ENCODE data around the gene FAM89B.

FAM89B gene

DNA sequence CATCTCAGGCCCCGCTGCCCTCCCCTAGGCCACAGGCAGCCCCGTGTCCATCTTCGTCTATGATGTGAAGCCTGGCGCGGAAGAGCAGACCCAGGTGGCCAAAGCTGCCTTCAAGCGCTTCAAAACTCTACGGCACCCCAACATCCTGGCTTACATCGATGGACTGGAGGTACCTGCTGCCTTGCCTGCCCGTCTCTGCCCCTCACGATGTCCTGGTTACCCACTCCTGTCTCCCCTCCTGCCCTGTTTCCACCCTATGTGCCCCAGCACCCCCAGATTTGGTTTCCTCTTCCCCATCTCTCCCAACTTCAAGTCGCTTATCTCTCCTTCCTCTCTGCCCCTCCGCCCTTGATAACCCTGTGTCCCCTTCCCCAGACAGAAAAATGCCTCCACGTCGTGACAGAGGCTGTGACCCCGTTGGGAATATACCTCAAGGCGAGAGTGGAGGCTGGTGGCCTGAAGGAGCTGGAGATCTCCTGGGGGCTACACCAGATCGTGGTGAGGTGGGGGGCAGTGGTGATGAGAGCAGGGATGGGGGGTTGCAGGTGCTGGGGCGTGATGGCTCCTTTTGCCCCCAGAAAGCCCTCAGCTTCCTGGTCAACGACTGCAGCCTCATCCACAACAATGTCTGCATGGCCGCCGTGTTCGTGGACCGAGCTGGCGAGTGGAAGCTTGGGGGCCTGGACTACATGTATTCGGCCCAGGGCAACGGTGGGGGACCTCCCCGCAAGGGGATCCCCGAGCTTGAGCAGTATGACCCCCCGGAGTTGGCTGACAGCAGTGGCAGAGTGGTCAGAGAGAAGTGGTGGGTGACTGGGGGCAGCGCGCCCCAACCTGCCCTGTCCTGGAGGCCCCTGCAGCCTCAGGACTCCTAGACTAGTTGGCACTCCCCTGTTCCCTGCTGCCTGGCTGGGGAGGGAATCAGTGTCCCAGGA lies 46.5 kb upstream of the FAM89B start:
- TF ChIP-seq, protein P1, sequence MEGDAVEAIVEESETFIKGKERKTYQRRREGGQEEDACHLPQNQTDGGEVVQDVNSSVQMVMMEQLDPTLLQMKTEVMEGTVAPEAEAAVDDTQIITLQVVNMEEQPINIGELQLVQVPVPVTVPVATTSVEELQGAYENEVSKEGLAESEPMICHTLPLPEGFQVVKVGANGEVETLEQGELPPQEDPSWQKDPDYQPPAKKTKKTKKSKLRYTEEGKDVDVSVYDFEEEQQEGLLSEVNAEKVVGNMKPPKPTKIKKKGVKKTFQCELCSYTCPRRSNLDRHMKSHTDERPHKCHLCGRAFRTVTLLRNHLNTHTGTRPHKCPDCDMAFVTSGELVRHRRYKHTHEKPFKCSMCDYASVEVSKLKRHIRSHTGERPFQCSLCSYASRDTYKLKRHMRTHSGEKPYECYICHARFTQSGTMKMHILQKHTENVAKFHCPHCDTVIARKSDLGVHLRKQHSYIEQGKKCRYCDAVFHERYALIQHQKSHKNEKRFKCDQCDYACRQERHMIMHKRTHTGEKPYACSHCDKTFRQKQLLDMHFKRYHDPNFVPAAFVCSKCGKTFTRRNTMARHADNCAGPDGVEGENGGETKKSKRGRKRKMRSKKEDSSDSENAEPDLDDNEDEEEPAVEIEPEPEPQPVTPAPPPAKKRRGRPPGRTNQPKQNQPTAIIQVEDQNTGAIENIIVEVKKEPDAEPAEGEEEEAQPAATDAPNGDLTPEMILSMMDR (IDR thresholded peaks at IDR 0.05), result no peak
- Histone ChIP-seq H3K79me2 (peaks cover 3% of the 10 kb centered on the region), H3K4me2 (ENCODE audit: low read length) (peak overlapping the region; percentile 77), H3K27ac (peak overlapping the region; percentile 72), H2AFZ (peak overlapping the region; percentile 70), H3K4me3 (ENCODE audit: low read depth, low read length) (peak overlapping the region; percentile 79), H3K9ac (peak overlapping the region; percentile 84), H3K27me3 (ENCODE audit: control insufficient read depth, insufficient read depth, low read length) (no peaks in the 10 kb centered on the region), H3K9me3 (ENCODE audit: control insufficient read depth, low read length) (no peaks in the 10 kb centered on the region), H3K36me3 (ENCODE audit: control insufficient read depth, insufficient read depth, low read length) (no peaks in the 10 kb centered on the region), H3K4me1 (peaks cover 23% of the 10 kb centered on the region)

- no peaks in the 10 kb centered on the region for H3K9me3 ChIP-seq (ENCODE audit: control insufficient read depth, low read length)
- H3K4me1 ChIP-seq, result peaks cover 20% of the 10 kb centered on the region
- no peak overlapping the region for H3K4me3 ChIP-seq (ENCODE audit: low read depth, low read length)
- no peak overlapping the region for H3K27ac ChIP-seq
- H3K79me2 ChIP-seq, result peaks cover 3% of the 10 kb centered on the region
- no peak overlapping the region for H3K4me2 ChIP-seq (ENCODE audit: low read length)
- no peaks in the 10 kb centered on the region for H3K36me3 ChIP-seq (ENCODE audit: control insufficient read depth, insufficient read depth, low read length)
- no peaks in the 10 kb centered on the region for H3K27me3 ChIP-seq (ENCODE audit: control insufficient read depth, insufficient read depth, low read length)
- H2AFZ ChIP-seq, result no peak overlapping the region
- TF ChIP-seq, protein P1 (IDR thresholded peaks at IDR 0.05), result no peak
- H3K9ac ChIP-seq, result no peak overlapping the region
Observed at GRCh38 chr11:65526744-65527143, 45.6 kb upstream of the FAM89B start.

DNA sequence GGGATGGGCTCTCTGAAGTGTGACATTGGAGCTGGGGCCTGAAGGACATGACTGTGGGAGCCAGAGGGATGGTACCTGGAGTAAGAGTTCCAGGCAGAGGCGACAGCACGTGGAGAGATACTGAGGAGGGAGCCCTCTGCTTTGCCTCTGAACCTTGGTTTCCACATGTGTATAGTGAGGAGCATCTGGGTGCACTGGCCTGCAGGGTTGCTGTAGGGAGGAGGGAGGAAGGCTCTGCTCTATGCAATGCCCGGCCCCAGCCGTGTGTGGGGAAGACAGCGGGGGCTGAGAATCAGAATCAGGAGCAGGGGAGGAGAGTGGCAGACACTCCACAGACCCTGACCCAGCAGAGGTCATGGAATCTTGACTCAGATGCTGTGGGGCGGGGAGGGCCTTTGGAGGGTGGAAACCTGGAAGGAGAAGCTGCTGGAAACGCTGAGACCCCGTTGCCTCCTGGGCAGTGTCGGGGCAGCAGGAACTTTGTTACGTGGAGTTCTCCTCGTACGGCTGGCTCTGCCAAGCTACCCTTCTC lies 43.5 kb upstream of the FAM89B start:
- H3K27me3 ChIP-seq (ENCODE audit: control insufficient read depth, insufficient read depth, low read length), result no peaks in the 10 kb centered on the region

DNA sequence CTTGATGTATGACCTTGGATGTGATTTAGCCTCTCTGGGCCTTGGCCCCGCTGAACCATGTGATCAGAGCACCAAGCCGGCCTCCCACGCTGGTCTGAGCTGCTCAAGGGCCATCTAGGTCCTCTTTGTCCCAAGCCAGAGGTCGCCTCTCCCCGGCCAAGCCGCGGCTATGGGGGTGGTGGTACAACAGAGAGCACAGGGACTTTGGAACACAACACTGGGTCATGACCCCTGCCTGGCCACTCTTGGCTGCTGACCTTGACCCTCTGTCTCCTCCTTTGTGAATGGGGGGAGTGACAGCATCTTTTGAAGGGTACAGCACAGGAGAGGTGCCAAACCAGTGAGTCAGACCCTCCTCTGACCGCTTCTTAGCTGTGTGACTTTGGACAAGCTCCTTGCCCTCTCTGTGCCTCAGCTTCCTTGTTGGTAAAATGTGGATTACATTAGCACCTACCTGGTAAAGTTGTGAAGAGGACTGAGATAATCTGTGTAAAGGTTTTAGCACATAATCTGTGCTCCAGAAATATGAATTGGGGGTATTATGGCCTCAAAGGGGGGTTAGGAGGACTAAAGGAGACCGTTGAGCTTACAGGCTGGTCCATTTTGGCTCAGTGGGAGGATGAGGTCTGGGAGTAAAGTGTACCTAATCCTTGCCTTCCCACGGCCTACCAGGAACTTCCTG lies 42.7 kb upstream of the FAM89B start:
- H3K4me3 ChIP-seq (ENCODE audit: low read depth, low read length), result no peak overlapping the region
- no peak overlapping the region for H3K27ac ChIP-seq
- peaks cover 3% of the 10 kb centered on the region for H3K79me2 ChIP-seq
- H3K36me3 ChIP-seq (ENCODE audit: control insufficient read depth, insufficient read depth, low read length), result no peaks in the 10 kb centered on the region
- no peak overlapping the region for H3K9ac ChIP-seq
- no peaks in the 10 kb centered on the region for H3K27me3 ChIP-seq (ENCODE audit: control insufficient read depth, insufficient read depth, low read length)
- TF ChIP-seq, protein P1 (IDR thresholded peaks at IDR 0.05), result no peak
- H3K9me3 ChIP-seq (ENCODE audit: control insufficient read depth, low read length), result no peaks in the 10 kb centered on the region
- H3K4me1 ChIP-seq, result no peaks in the 10 kb centered on the region
- no peak overlapping the region for H2AFZ ChIP-seq
- H3K4me2 ChIP-seq (ENCODE audit: low read length), result no peak overlapping the region

More for the DNA sequence above, 43.5 kb upstream of the FAM89B start:
- Histone ChIP-seq H3K4me1 (peaks cover 7% of the 10 kb centered on the region), H3K9ac (no peak overlapping the region), H3K9me3 (ENCODE audit: control insufficient read depth, low read length) (no peaks in the 10 kb centered on the region), H3K4me3 (ENCODE audit: low read depth, low read length) (no peak overlapping the region), H3K36me3 (ENCODE audit: control insufficient read depth, insufficient read depth, low read length) (no peaks in the 10 kb centered on the region), H2AFZ (no peak overlapping the region), H3K4me2 (ENCODE audit: low read length) (no peak overlapping the region), H3K79me2 (peaks cover 3% of the 10 kb centered on the region), H3K27ac (no peak overlapping the region)
- TF ChIP-seq, protein P1 (IDR thresholded peaks at IDR 0.05), result no peak
